Activated T-cell treated with anti-CD3 and anti-CD28 coated beads, Interleukin-2, amount 50 U/mL, for 72 hours (primary cell): ENCODE results near the gene FRMPD2. TPM values are rescaled to one million over a fixed set of nuclear protein-coding genes. Genes with fewer than 3 reads are reported as not detected.

Source experiments
- ATAC-seq, 2 donors: fragments of 150-1000 bp; cut with Tn5 transposase; replicated peaks in 1 of 2; 2 replicates each; pipeline ENCODE4 v1.10.0; 2021; ENCODE audit warnings: moderate library complexity in 2 of 2, mild to moderate bottlenecking in 1 of 2
- DNase-seq, 2 donors: peaks; one replicate each; pipeline ENCODE4 v3.0.0; 2021 to 2022; ENCODE audit warnings: mixed read lengths in 1 of 2
- H3K27ac Mint-ChIP-seq: one replicate; pipeline ENCODE4 v1.8.0; 2022; ENCODE audit warnings: mild to moderate bottlenecking, moderate library complexity, mixed read lengths
- H3K27me3 Mint-ChIP-seq: one replicate; pipeline ENCODE4 v1.8.0; 2022; ENCODE audit warnings: low read depth, mixed read lengths
- H3K36me3 Mint-ChIP-seq, 2 donors: one replicate each; pipeline ENCODE4 v1.8.0; 2022; ENCODE audit warnings: mixed read lengths in 2 of 2, mild to moderate bottlenecking in 1 of 2; ENCODE audit not compliant: insufficient read depth in 2 of 2
- H3K4me1 Mint-ChIP-seq: one replicate; pipeline ENCODE4 v1.8.0; 2022; ENCODE audit warnings: low read depth, mixed read lengths
- H3K4me3 Mint-ChIP-seq, 2 donors: one replicate each; pipeline ENCODE4 v1.8.0; 2022; ENCODE audit warnings: mild to moderate bottlenecking in 2 of 2, mixed read lengths in 2 of 2, moderate library complexity in 2 of 2
- H3K9me3 Mint-ChIP-seq, 2 donors: one replicate each; pipeline ENCODE4 v1.8.0; 2022; ENCODE audit warnings: mixed read lengths in 2 of 2
- total RNA-seq, 2 donors: library from RNA; stranded (reverse); gene quantifications; one replicate each; pipeline ENCODE4 v1.2.3, GENCODE V29; 2022

The FRMPD2 gene
- total RNA-seq, 2 donors from 2014 or later, result not detected

- no peak for DNase-seq
Measured at GRCh38 chr10:48242171-48242904, 32.2 kb downstream of the FRMPD2 start.

DNA sequence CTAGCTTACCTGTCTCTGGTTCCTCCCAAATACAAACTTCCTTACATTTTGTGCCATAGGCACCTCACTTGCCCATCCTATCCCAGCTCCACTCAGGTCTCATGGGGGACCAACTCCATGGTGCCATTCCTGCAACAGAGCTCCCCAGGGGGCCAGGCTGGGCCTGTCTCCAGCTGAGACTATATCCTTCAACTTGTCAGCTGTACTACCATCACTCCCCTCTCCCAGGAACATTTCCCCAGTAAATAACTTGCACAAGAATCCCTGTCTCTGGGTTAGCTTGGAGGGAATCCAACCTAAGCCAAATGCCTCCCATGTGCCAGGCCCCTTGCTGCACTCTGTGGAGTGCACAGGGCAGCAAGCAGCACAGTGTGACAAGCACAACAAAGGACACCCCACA lies 33.2 kb downstream of the FRMPD2 start:
- H3K27me3 Mint-ChIP-seq, result no peaks in the 10 kb centered on the region
- no peak overlapping the region for H3K4me3 Mint-ChIP-seq
- DNase-seq (no peak), ATAC-seq (no peak)
- H3K27ac Mint-ChIP-seq, result no peak overlapping the region
- no peaks in the 10 kb centered on the region for H3K4me1 Mint-ChIP-seq
- no peaks in the 10 kb centered on the region for H3K9me3 Mint-ChIP-seq
- no peaks in the 10 kb centered on the region for H3K36me3 Mint-ChIP-seq

More at GRCh38 chr10:48242171-48242904, 32.2 kb downstream of the FRMPD2 start:
- Mint-ChIP-seq H3K4me3 (no peak overlapping the region), H3K36me3 (no peaks in the 10 kb centered on the region), H3K4me1 (no peaks in the 10 kb centered on the region), H3K27me3 (no peaks in the 10 kb centered on the region), H3K27ac (no peak overlapping the region), H3K9me3 (no peaks in the 10 kb centered on the region)
- no peak for ATAC-seq

DNA sequence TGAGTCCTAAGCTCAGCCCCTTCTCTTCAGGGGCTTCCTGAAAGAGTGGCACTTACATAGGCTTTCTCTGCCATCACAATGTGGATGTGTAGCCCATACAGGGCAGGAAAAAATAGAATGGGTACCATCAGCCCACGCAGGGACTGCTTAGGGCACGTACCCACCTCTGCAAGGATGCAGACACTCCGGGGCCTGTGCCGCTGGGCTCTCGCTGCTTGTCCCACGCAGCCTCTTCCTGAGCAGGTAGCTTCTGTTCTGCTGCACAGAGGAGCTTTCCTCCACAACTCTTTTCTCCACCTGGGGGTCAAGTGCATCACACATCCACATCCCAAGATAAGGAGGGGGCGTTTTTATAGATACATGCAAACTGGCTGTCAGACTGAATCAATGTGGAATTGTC lies 34.3 kb downstream of the FRMPD2 start:
- Mint-ChIP-seq H3K9me3 (no peaks in the 10 kb centered on the region), H3K4me1 (no peaks in the 10 kb centered on the region), H3K27ac (no peak overlapping the region), H3K4me3 (no peak overlapping the region), H3K27me3 (no peaks in the 10 kb centered on the region), H3K36me3 (no peaks in the 10 kb centered on the region)
- ATAC-seq (no peak), DNase-seq (no peak)

GRCh38 chr10:48239618-48240017 lies 34.9 kb downstream of the FRMPD2 start:
- Mint-ChIP-seq H3K4me1 (no peaks in the 10 kb centered on the region), H3K36me3 (no peaks in the 10 kb centered on the region), H3K4me3 (no peak overlapping the region), H3K27ac (no peak overlapping the region), H3K27me3 (no peaks in the 10 kb centered on the region), H3K9me3 (no peaks in the 10 kb centered on the region)
- DNase-seq (no peak), ATAC-seq (no peak)

DNA sequence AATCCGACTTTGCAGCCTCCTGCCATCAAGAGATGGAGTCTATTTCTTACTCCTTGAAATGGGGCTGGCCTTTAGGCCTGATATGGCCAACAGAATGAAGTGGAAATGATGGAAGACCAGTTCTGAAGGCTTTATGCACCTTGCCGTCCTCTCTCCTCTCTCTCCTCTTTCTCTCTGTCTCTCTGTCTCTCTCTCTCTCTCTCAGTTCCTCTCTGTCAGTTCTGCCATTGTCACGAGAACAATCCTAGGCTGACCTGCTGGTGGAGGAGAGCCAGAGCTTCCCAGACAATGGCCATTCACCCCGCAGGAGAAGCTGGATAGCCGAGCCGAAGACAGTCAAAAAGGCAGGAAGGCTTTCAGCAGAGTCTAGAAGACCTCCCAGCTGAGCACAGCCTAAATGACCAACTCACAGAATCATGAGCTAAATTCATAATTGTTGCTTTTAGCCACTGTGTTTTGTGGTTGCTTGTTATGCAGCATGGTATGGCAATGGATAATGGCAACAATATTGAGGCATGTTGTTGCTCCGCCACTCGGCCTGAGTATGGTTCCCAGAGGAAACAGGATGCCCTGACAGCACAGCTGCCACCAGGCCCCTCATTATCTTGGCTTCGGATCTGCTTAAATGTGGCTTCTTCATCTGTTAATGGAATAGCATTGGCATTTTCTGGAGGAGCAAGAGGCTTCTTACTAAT lies 35.5 kb downstream of the FRMPD2 start:
- no peaks in the 10 kb centered on the region for H3K9me3 Mint-ChIP-seq
- H3K27me3 Mint-ChIP-seq, result no peaks in the 10 kb centered on the region
- DNase-seq, result no peak
- no peaks in the 10 kb centered on the region for H3K4me1 Mint-ChIP-seq
- no peak overlapping the region for H3K4me3 Mint-ChIP-seq
- no peak overlapping the region for H3K27ac Mint-ChIP-seq
- no peaks in the 10 kb centered on the region for H3K36me3 Mint-ChIP-seq
- ATAC-seq, result no peak

DNA sequence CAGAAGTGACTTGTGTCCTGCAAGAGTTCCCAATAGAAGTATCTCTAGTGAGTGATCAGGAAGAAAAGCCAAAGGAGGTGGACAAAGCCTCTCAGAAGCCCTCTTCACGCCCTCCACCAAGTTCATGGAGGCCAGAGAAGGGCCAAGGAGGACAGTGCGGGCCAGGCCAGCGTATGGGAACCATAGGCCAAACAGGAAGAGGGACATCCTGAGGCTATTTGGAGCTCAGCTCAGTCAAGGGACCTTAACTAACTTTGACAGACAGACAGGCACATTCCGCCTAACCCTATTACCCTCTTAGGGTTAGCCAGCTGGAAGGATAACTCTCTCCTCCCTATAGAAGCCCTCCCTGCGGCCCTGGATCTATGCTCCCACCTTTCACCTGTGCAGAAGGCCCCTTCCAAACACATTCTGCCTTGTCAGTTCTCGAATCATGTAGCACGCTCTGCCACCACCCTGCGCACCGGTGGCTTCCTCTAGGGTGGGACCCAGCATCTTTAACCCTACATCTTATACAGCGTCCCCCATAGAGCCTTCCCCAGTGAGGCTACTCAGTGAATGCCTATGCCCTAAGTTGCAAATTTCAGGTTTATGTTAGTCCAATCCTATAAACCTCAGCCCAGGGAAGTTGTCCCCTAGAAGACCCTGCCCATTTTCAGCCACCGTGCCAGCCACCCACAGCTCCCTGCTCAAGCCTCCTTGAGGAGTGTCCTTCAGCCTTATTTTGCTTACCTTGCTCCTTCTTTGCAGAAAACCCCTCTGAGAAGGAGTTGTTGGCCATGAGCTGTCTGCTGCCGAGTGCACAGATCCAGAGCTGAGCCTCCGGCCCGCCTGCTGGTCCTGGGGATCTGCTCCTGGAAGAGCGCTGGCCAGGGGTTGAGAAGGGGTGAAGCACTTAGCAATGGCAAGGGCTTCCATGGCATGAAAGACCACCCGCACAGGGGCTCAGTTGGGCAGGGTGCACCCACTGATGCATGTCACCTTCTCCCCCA lies 36.9 kb downstream of the FRMPD2 start:
- ATAC-seq, result no peak
- no peaks in the 10 kb centered on the region for H3K9me3 Mint-ChIP-seq
- no peak for DNase-seq
- H3K27ac Mint-ChIP-seq, result no peak overlapping the region
- H3K4me3 Mint-ChIP-seq, result no peak overlapping the region
- no peaks in the 10 kb centered on the region for H3K4me1 Mint-ChIP-seq
- H3K27me3 Mint-ChIP-seq, result no peaks in the 10 kb centered on the region
- H3K36me3 Mint-ChIP-seq, result no peaks in the 10 kb centered on the region

GRCh38 chr10:48236199-48236621 lies 38.3 kb downstream of the FRMPD2 start:
- no peak for DNase-seq
- Mint-ChIP-seq H3K27me3 (no peaks in the 10 kb centered on the region), H3K9me3 (no peaks in the 10 kb centered on the region), H3K4me3 (no peak overlapping the region), H3K27ac (no peak overlapping the region), H3K4me1 (no peaks in the 10 kb centered on the region), H3K36me3 (no peaks in the 10 kb centered on the region)
- no peak for ATAC-seq

DNA sequence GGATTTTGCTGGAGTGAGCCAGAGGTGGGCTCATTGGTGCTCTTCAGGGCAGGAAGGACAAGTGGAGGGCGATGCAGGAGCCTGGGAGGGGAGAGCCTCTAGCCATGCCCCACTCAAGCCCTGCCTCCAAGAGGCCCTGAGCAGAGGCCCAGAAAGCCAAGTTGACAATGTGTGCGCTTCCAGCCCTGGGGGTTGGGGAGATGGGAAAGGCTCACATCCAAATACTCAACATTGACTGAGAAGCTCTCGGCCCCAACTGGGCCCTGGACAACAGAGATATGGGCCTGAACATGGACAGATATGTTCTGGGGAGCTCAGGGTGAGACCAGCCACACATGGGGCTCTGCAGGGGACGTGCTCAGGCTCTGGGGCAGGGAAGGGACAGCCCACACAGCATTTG lies 39.0 kb downstream of the FRMPD2 start:
- DNase-seq (no peak), ATAC-seq (no peak)
- no peaks in the 10 kb centered on the region for H3K4me1 Mint-ChIP-seq
- H3K9me3 Mint-ChIP-seq, result no peaks in the 10 kb centered on the region
- H3K4me3 Mint-ChIP-seq, result no peak overlapping the region
- H3K36me3 Mint-ChIP-seq, result no peaks in the 10 kb centered on the region
- no peak overlapping the region for H3K27ac Mint-ChIP-seq
- H3K27me3 Mint-ChIP-seq, result no peaks in the 10 kb centered on the region

DNA sequence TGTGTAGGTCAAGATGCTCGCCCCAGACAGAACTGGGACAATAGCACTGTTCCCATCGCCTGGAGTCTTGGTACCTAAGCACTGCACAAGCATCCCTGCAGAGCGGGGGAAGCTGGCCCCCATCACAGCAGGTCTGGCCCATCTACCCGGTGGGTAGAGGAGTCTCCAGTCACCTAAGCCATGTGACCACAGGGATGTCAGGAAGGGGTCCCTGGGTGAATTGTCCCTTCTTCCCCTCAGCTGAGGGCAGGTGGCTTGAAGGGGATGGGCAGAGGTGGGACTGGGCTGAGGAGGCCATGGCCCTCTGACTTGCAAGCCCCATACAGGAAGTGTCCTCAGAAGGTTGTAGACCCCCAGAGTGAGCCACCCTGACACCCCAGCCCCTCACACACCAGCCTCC lies 39.7 kb downstream of the FRMPD2 start:
- H3K4me3 Mint-ChIP-seq, result no peak overlapping the region
- no peak for ATAC-seq
- H3K9me3 Mint-ChIP-seq, result no peaks in the 10 kb centered on the region

GRCh38 chr10:48234295-48234694 lies 40.2 kb downstream of the FRMPD2 start:
- Mint-ChIP-seq H3K9me3 (no peaks in the 10 kb centered on the region), H3K4me1 (no peaks in the 10 kb centered on the region), H3K4me3 (no peak overlapping the region), H3K27me3 (no peaks in the 10 kb centered on the region), H3K36me3 (no peaks in the 10 kb centered on the region), H3K27ac (no peak overlapping the region)
- ATAC-seq (no peak), DNase-seq (no peak)

More for the DNA sequence above, 39.7 kb downstream of the FRMPD2 start:
- no peaks in the 10 kb centered on the region for H3K4me1 Mint-ChIP-seq
- no peak for DNase-seq
- H3K36me3 Mint-ChIP-seq, result no peaks in the 10 kb centered on the region
- H3K27ac Mint-ChIP-seq, result no peak overlapping the region
- no peaks in the 10 kb centered on the region for H3K27me3 Mint-ChIP-seq

GRCh38 chr10:48233559-48234005 lies 40.9 kb downstream of the FRMPD2 start:
- Mint-ChIP-seq H3K4me3 (no peak overlapping the region), H3K27me3 (no peaks in the 10 kb centered on the region), H3K9me3 (no peaks in the 10 kb centered on the region), H3K4me1 (no peaks in the 10 kb centered on the region), H3K27ac (no peak overlapping the region), H3K36me3 (no peaks in the 10 kb centered on the region)
- no peak for DNase-seq
- no peak for ATAC-seq

- Mint-ChIP-seq H3K4me3 (no peak overlapping the region), H3K36me3 (no peaks in the 10 kb centered on the region), H3K4me1 (no peaks in the 10 kb centered on the region), H3K9me3 (no peaks in the 10 kb centered on the region), H3K27me3 (no peaks in the 10 kb centered on the region), H3K27ac (no peak overlapping the region)
- DNase-seq (no peak), ATAC-seq (no peak)
Measured at GRCh38 chr10:48232717-48233447, 41.6 kb downstream of the FRMPD2 start.
